Liver (tissue), 9 donors: ENCODE measurements around the gene LRRC61. TPM values are rescaled to one million over a fixed set of nuclear protein-coding genes. Genes with fewer than 3 reads are reported as not detected.
"Not testable (repeated sequence)": the region's sequence is repeated elsewhere in the genome, so short reads cannot be mapped to it uniquely, and the experiment has no call there.

Experiments used
- DNase-seq: peaks from one replicate; pipeline ENCODE4 v3.0.0-alpha.2; 2017; ENCODE audit warnings: low spot score
- H3K27ac ChIP-seq, 2 donors: one replicate each; pipeline ENCODE4 v1.7.0; 2013; ENCODE audit warnings: inconsistent platforms in 2 of 2, low read length in 2 of 2, control low read depth in 1 of 2, low read depth in 1 of 2, mild to moderate bottlenecking in 1 of 2
- H3K27me3 ChIP-seq, 4 donors: one replicate each; pipeline versions ENCODE4 v1.6.1 to v1.7.0; 2013; ENCODE audit warnings: low read length in 3 of 4, inconsistent platforms in 1 of 4, mild to moderate bottlenecking in 1 of 4, moderate library complexity in 1 of 4; ENCODE audit not compliant: control insufficient read depth in 4 of 4, insufficient read depth in 4 of 4
- H3K36me3 ChIP-seq, 4 donors: one replicate each; pipeline versions ENCODE4 v1.6.1 to v1.7.0; 2013; ENCODE audit warnings: low read length in 3 of 4, mild to moderate bottlenecking in 3 of 4, low read depth in 1 of 4, moderate library complexity in 1 of 4; ENCODE audit not compliant: control insufficient read depth in 4 of 4, insufficient read depth in 3 of 4
- H3K4me1 ChIP-seq, 4 donors: one replicate each; pipeline versions ENCODE4 v1.6.1 to v1.7.0; 2013; ENCODE audit warnings: low read length in 3 of 4, mild to moderate bottlenecking in 3 of 4, moderate library complexity in 1 of 4; ENCODE audit not compliant: control insufficient read depth in 4 of 4, insufficient read depth in 4 of 4
- H3K4me3 ChIP-seq, 3 donors: one replicate each; pipeline versions ENCODE4 v1.6.1 to v1.7.0; 2013; ENCODE audit warnings: low read length in 3 of 3, control low read depth in 1 of 3, low read depth in 1 of 3, mild to moderate bottlenecking in 1 of 3
- H3K9ac ChIP-seq, 2 donors: one replicate each; pipeline ENCODE4 v1.7.0; 2013; ENCODE audit warnings: low read length in 2 of 2, mild to moderate bottlenecking in 2 of 2, moderate library complexity in 2 of 2, control low read depth in 1 of 2, low read depth in 1 of 2
- H3K9me3 ChIP-seq, 4 donors: one replicate each; pipeline versions ENCODE4 v1.6.1 to v1.7.0; 2013; ENCODE audit warnings: low read length in 3 of 4; ENCODE audit not compliant: control insufficient read depth in 4 of 4
- EGR1 ChIP-seq, 2 donors: IDR thresholded peaks; 2 replicates each; pipeline ENCODE4 v1.6.1; 2016 to 2018; ENCODE audit warnings: antibody characterized with exemption in 2 of 2, low read depth in 2 of 2
- FOXA1 ChIP-seq: IDR thresholded peaks from 2 replicates; pipeline ENCODE4 v1.6.1; 2016; ENCODE audit warnings: antibody characterized with exemption
- FOXA2 ChIP-seq: IDR thresholded peaks from 2 replicates; pipeline ENCODE4 v1.6.1; 2016; ENCODE audit warnings: antibody characterized with exemption
- HNF4A ChIP-seq, 2 donors: conservative IDR thresholded peaks; 2 replicates each; pipeline ENCODE4 v1.6.1; 2016; ENCODE audit warnings: antibody characterized with exemption in 2 of 2, mild to moderate bottlenecking in 2 of 2
- HNF4G ChIP-seq: IDR thresholded peaks from 2 replicates; pipeline ENCODE4 v1.6.1; 2016; ENCODE audit warnings: antibody characterized with exemption
- NR2F2 ChIP-seq: IDR thresholded peaks from 2 replicates; pipeline ENCODE4 v1.6.1; 2016; ENCODE audit warnings: antibody characterized with exemption
- RAD21 ChIP-seq, 2 donors: IDR thresholded peaks; 2 replicates each; pipeline ENCODE4 v1.6.1; 2016; ENCODE audit warnings: antibody characterized with exemption in 2 of 2, mild to moderate bottlenecking in 2 of 2
- RXRA ChIP-seq, 2 donors: IDR thresholded peaks; 2 replicates each; pipeline ENCODE4 v1.6.1; 2017 to 2018; ENCODE audit warnings: antibody characterized with exemption in 2 of 2, mild to moderate bottlenecking in 1 of 2
- SP1 ChIP-seq: IDR thresholded peaks from 2 replicates; pipeline ENCODE4 v1.6.1; 2018; ENCODE audit warnings: antibody characterized with exemption, mild to moderate bottlenecking
- YY1 ChIP-seq: IDR thresholded peaks from 2 replicates; pipeline ENCODE4 v1.6.1; 2016; ENCODE audit warnings: antibody characterized with exemption, mild to moderate bottlenecking
- WGBS: extraction: QIAGEN DNeasy Blood & Tissue Kit; methylation state at CpG from one replicate; pipeline ENCODE4 v1.1.7; 2013; 5-methylcytosine and 5-hydroxymethylcytosine counted together
- polyA plus RNA-seq, 2 donors: library from polyadenylated mRNA; stranded (reverse) in 1 of 2; unstranded in 1 of 2; fragments of 200-250 nt in 1 of 2; fragments of >200 nt in 1 of 2; fragmentation: Nextera tagmentation in 1 of 2; extraction: Ambion mirVana in 1 of 2; gene quantifications; one replicate each; pipeline versions ENCODE4 v1.2.1 to v1.2.3, GENCODE V29; 2013 to 2015
- total RNA-seq, 2 donors: library from RNA; depleted of rRNA; stranded (reverse); fragments of >200 nt; gene quantifications; one replicate each; pipeline ENCODE4 v1.2.3, GENCODE V29; 2014
- TF ChIP-seq, protein P1 (sequence below): IDR thresholded peaks from 2 replicates; pipeline ENCODE4 v1.6.1; 2016; ENCODE audit warnings: antibody characterized with exemption
- TF ChIP-seq, protein P2 (sequence below): fragments of 150-350 bp; IDR thresholded peaks from 2 replicates; pipeline ENCODE4 v1.5.1; 2017; ENCODE audit warnings: improper control_type of control experiment, low read depth, low read length; ENCODE audit not compliant: missing input control
- TF ChIP-seq, protein P3 (sequence below): IDR thresholded peaks from 2 replicates; pipeline ENCODE4 v1.6.1; 2016; ENCODE audit warnings: antibody characterized with exemption
- TF ChIP-seq, protein P4 (sequence below): IDR thresholded peaks from 2 replicates; pipeline ENCODE4 v1.6.1; 2016; ENCODE audit warnings: antibody characterized with exemption
- donor health status: healthy.
- donor health status: healthy.
- donor health status: healthy.
- donor health status: healthy.
- donor health status: healthy.

Gene LRRC61
- total and polyA plus RNA-seq, 4 donors: 12.0 to 21.0 (median 15.6) TPM

DNA sequence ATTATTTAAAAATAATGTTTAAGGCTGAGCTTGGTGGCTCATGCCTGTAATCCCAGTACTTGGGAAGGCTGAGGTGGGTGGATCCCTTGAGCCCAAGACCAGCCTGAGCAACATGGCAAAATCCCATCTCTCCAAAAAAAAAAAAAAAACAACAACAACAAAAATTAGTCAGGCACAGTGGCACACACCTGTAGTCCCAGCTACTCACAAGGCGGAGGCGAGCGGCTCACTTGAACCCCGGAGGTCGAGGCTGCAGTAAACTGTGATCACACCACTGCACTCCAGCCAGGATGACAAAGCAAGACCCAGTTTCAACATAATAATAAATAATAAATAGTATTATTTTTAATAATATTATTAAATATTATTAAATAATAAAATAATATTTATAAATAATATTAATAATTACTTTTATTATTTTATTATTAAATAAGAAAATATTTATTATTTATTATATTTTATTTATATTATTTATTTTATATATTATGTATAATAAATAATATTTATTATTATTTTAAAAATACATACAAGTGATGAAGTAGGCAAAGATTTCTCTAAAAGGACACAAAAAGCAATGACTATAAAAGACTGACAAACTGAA is 8.4 kb upstream of the LRRC61 start:
- 97% methylated on average over 5 of the region's 5 CpGs for WGBS
- TF ChIP-seq FOXA2 (no peak), RXRA (IDR thresholded peaks at IDR 0.05) (no peak), YY1 (no peak), FOXA1 (no peak), HNF4G (no peak), SP1 (no peak), HNF4A (conservative IDR thresholded peaks at IDR 0.05) (no peak)
- TF ChIP-seq, protein P1, sequence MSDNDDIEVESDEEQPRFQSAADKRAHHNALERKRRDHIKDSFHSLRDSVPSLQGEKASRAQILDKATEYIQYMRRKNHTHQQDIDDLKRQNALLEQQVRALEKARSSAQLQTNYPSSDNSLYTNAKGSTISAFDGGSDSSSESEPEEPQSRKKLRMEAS: no peak
- TF ChIP-seq, protein P2, sequence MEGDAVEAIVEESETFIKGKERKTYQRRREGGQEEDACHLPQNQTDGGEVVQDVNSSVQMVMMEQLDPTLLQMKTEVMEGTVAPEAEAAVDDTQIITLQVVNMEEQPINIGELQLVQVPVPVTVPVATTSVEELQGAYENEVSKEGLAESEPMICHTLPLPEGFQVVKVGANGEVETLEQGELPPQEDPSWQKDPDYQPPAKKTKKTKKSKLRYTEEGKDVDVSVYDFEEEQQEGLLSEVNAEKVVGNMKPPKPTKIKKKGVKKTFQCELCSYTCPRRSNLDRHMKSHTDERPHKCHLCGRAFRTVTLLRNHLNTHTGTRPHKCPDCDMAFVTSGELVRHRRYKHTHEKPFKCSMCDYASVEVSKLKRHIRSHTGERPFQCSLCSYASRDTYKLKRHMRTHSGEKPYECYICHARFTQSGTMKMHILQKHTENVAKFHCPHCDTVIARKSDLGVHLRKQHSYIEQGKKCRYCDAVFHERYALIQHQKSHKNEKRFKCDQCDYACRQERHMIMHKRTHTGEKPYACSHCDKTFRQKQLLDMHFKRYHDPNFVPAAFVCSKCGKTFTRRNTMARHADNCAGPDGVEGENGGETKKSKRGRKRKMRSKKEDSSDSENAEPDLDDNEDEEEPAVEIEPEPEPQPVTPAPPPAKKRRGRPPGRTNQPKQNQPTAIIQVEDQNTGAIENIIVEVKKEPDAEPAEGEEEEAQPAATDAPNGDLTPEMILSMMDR: no peak
- no peaks in the 10 kb centered on the region for H3K9me3 ChIP-seq
- no peak overlapping the region for H3K27ac ChIP-seq
- H3K36me3 ChIP-seq: no peaks in the 10 kb centered on the region
- H3K9ac ChIP-seq: no peak overlapping the region
- DNase-seq: no peak
- no peak overlapping the region for H3K4me3 ChIP-seq
- H3K4me1 ChIP-seq: peaks cover 0 to 11% (median 7%) of the 10 kb centered on the region in 4 donors
- no peaks in the 10 kb centered on the region for H3K27me3 ChIP-seq

DNA sequence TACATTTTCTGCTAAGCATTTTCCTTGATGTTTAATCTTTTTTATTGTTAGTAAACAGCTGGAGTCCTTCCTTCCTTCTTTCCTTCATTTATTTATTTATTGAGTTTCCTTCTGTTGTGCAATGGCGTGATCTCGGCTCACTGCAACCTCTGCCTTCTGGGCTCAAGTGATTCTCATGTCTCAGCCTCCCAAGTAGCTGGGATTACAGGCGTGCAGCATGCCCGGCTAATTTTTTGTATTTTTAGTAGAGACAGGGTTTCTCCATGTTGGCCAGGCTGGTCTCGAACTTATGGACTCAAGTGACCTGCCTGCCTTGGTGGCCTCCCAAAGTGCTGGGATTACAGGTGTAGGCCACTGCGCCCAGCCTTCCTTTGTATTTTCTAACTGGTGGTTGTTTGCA is 6.2 kb upstream of the LRRC61 start:
- not testable (repeated sequence) for H3K9ac ChIP-seq, H3K36me3 ChIP-seq, H3K27me3 ChIP-seq, H3K4me3 ChIP-seq, H3K27ac ChIP-seq, H3K9me3 ChIP-seq, DNase-seq
- H3K4me1 ChIP-seq: peaks cover 6 to 30% (median 19%) of the 10 kb centered on the region in 4 donors
- WGBS: 79% methylated on average over 6 of the region's 6 CpGs

DNA sequence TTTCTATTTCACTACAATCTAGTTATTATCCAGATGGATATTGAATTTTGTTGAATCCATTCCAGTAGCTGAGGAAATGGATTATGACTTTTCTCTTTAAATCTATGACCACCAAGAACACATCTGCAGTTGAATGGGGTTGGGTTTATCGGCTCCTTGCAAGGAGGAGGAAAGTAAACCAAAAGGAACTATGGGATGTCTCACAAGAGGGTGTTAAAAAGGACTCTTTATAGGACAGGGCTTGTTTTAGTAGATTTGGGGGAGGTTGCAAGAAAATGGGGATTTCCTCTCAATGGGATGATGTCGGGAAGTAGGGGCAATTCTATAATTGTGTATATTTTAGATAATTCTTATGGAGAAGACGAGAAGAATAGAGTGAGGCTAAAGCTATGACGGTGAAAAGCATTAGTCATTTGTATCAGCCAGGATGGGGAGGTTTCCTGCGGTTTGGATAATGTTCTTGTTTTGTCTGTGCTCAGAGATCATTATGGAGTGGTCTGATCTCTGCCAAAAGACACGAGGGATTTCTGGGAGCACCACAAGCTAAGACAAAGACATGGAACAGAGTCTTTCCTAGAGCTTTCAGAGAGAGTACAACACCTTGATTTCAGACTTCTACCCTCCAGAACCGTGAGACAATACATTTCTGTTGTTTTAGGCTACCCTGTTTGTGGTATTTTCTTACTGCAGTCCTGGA is 5.3 kb upstream of the LRRC61 start:
- H3K9me3 ChIP-seq: no peaks in the 10 kb centered on the region
- no peaks in the 10 kb centered on the region for H3K36me3 ChIP-seq
- no peak overlapping the region for H3K9ac ChIP-seq
- TF ChIP-seq, protein P1: no peak
- no peak for TF ChIP-seq RAD21 (IDR thresholded peaks at IDR 0.05)
- TF ChIP-seq, protein P3, sequence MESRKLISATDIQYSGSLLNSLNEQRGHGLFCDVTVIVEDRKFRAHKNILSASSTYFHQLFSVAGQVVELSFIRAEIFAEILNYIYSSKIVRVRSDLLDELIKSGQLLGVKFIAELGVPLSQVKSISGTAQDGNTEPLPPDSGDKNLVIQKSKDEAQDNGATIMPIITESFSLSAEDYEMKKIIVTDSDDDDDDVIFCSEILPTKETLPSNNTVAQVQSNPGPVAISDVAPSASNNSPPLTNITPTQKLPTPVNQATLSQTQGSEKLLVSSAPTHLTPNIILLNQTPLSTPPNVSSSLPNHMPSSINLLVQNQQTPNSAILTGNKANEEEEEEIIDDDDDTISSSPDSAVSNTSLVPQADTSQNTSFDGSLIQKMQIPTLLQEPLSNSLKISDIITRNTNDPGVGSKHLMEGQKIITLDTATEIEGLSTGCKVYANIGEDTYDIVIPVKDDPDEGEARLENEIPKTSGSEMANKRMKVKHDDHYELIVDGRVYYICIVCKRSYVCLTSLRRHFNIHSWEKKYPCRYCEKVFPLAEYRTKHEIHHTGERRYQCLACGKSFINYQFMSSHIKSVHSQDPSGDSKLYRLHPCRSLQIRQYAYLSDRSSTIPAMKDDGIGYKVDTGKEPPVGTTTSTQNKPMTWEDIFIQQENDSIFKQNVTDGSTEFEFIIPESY: no peak
- no peak for TF ChIP-seq FOXA1
- TF ChIP-seq, protein P2: no peak
- no peak for TF ChIP-seq NR2F2
- TF ChIP-seq, protein P4, sequence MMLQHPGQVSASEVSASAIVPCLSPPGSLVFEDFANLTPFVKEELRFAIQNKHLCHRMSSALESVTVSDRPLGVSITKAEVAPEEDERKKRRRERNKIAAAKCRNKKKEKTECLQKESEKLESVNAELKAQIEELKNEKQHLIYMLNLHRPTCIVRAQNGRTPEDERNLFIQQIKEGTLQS: no peak
- TF ChIP-seq EGR1 (IDR thresholded peaks at IDR 0.05; ENCODE audit: low read depth in 2 of 2): no peak
- no peak for TF ChIP-seq FOXA2
- peaks cover 6 to 36% (median 22%) of the 10 kb centered on the region in 4 donors for H3K4me1 ChIP-seq
- WGBS: 78% methylated on average over 7 of the region's 7 CpGs
- no peak overlapping the region for H3K27ac ChIP-seq
- no peak overlapping the region for H3K4me3 ChIP-seq
- no peak for DNase-seq
- H3K27me3 ChIP-seq: no peaks in the 10 kb centered on the region
